Activated effector memory CD4-positive, alpha-beta T cell treated with Interleukin-2 at 50 U/mL for 16 hours (primary cell): Measurements from ENCODE around the gene BPIFB2.
"Not testable (repeated sequence)": the region's sequence is repeated elsewhere in the genome, so short reads cannot be mapped to it uniquely, and the experiment has no call there.

Source experiments
- DNase-seq: peaks from one replicate; pipeline ENCODE4 v3.0.0-alpha.2; 2020

Gene BPIFB2

DNA sequence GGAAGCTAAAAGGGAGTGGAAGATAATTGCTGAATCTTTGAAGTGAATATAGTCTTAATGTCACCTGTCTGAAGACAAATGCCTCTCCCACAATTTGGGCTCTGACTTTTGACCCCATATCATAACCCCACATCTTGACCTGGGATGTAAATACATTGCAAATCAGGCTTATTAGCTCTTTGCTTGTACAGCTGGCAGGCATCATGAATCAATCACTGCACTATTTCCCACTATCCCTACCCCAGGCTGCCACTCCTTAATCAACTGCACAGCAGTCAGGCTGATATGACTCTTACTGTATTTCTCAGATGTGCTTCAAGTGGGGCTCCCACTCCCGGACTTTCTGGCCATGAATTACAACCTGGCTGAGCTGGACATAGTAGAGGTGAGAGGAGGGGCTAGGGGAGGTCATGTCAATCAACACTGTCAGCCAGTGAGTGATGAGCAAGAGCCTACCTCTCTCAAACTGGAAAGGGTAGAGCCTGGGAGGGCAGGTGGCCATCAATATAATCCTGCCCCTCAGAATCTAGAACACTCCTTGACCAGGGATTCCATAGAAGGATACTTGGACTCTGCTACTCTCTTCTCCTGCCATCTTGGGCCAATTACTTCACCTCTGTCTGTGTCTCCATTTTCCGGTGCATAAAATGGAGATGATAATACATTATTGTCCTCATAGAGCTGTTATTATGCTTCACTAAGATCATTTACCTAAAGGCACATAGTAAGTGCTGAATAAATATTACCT is 35.7 kb downstream of the BPIFB2 start:
- no peak for DNase-seq

DNA sequence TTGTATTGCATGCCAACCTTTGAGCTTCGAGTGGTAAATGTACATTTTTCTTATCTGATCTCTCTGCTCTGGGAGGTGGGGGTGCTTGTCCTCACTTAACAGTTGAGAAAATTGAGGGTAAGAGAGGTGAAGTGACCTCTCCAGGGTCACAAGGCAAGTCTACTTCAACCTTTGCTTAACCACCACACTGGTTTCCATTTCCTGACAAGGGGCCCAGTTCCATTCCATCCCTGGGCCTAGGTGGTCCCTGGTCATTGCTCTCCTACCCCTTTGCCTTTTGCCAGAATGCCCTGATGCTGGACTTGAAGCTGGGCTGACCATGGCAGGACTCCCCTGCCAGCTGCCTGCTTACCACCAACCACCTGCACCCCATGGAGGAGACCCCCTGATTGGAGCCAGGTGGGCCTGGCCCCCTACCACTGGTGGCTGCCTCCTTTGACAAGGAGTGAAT is 36.3 kb downstream of the BPIFB2 start:
- no peak for DNase-seq

DNA sequence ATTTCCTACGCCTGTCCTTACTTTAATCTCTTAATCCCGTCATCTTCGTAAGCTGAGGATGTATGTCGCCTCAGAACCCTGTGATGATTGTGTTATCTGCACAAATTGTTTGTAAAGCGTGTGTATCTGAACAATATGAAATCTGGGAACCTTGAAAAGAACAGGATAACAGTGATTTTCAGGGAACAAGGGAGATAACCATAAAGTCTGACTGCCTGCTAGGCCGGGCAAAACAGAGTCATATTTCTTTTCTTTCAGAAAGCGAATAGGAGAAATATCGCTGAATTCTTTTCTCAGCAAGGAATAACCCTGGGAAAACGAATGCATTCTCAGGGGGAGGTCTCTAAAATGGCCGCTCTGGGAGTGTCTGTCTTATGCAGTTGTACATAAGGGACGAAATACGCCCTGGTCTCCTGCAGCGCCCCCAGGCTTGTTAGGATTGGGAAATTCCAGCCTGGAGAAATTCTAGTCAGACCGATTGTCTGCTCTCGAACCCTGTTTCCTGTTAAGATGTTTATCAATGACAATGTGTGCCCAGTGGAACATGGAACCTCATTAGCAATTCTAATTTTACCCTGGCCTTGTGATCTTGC is 37.7 kb downstream of the BPIFB2 start:
- DNase-seq, result not testable (repeated sequence)

DNA sequence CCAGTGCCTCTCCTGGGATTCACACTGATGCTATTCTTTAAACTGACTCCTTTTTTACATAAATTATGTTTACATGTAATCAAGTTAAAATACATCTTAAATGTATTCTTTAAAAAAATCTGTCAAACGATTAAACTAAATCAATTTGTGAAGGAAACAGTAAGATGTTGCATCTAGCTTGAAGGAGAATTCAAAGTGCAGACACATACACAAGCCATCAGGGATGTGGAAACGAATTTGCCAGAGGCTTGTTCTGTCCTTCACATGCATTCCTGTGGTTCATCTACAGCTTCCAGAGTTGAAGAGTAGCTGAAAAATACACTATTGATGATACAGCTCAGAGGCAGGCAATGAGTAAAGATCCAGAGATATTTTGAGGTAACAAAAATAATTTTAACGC is 38.9 kb downstream of the BPIFB2 start:
- DNase-seq, result no peak

DNA sequence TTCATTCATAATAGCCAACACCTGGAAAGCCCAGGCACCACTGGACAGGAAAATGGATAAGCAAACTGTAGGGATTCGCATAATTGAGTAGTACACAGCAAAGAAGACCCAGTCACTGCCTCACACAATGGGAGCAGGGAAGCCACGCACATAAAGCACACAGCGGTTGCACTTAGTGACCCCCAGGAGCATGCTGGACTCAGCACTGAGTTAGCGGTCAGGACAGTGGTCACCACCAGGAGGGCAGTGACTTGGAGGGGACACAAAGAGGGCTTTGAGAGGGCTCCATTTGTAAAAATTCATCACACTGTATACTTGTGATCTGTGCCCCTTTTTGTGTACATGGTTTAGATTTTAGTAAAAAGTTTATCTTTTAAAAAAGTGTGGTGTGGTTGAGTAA is 43.8 kb downstream of the BPIFB2 start:
- no peak for DNase-seq

DNA sequence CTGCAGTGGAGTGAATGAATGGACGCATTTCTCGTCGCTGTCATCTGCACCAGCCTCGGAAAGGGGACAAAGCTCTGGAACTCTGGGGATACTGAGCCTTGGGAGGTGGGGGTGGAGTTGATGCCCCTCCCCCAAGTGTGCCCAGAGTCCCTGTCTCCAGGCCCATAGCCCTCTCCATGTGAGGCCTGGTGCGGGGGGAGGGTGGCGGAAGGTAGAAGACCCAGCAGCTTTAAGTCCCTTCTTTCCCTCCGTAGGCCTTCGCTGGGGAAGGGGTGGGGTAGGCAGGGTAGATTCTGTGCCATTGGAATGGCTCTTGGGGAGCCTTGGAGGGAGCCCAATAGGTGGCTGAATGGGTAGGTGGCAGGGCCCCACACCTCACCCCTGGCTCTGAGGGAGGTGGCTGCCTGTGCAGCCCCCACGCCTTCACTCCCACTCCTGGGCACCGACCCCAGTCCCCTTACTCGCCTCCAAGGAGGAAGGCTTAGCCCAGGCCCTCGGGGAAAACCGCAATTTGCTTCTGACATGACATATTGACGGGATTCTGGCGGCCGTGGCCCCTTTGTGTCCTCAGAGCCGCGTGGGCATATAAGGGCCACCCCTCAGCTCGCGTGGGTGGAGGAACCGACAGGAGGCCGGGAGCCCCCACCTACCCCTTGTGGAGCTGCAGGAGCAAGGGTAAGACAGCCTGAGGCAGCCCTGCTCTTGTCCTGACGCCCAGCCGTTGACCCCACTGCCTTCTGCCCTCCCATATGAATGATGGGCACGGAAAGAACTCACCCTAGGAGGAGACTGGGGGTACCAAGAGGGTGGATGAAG is 46.0 kb downstream of the BPIFB2 start, which contains the start of gene BPIFB3:
Gene BPIFB3 (plus strand): TSS at position 613 of the 816 bp plus-strand sequence. CDS start 1,533 bp downstream, outside the sequence.
- DNase-seq, result no peak

DNA sequence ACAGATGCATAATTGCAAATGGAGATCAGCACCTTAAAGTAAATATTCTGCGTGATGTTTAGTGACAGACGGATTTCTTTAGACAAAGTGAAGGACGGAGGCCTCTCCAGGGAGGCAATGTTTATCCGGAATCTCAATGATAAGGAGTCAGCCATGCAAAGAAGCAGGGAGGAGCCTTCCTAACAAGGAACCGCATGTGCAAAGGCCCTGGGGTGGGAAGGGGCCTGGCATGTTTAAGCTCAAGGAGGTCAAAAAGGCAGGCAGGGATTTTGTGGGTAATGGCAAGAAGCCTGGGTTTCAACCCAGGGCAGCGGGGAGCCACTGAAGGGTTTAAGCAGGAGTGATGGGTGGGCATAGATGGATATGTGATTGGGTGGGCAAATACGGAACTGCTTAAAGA is 46.9 kb downstream of the BPIFB2 start:
- DNase-seq, result no peak

DNA sequence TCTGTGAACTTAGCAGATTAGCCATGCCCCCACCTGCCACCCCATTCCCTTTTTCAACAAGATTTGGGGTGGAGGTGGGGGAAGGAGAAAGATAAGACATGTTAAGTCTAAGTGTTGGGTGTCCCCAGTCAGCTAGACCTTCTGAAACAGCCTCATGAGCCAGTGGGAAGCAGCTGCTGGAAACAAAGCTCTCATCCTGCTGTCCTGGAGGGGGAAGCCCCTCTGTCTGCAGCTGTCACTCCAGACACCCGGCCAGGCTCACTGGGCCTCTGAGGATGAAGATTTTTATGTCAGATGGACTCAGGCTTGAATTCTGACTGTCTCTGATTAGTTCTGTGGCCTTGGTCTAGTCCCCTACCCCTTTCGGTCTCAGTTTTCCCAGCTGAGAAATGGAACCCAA is 47.3 kb downstream of the BPIFB2 start:
- DNase-seq, result no peak

DNA sequence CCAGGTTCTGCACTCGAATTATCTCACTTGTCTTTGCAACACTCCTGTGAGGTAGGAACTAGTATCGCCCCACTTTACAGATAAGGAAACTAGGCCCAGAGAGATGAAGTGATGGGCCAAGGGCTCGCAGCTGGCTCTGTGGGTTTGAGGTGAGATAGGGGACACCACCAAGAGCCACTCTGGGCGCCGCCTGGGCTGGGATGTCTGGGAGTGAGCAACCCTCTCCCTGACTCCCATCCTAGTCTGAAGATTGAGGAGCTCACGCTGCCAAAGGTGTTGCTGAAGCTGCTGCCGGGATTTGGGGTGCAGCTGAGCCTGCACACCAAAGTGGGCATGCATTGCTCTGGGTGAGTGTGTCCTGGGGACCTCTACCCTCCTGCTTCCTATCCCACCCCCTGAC is 51.6 kb downstream of the BPIFB2 start:
- DNase-seq, result no peak

DNA sequence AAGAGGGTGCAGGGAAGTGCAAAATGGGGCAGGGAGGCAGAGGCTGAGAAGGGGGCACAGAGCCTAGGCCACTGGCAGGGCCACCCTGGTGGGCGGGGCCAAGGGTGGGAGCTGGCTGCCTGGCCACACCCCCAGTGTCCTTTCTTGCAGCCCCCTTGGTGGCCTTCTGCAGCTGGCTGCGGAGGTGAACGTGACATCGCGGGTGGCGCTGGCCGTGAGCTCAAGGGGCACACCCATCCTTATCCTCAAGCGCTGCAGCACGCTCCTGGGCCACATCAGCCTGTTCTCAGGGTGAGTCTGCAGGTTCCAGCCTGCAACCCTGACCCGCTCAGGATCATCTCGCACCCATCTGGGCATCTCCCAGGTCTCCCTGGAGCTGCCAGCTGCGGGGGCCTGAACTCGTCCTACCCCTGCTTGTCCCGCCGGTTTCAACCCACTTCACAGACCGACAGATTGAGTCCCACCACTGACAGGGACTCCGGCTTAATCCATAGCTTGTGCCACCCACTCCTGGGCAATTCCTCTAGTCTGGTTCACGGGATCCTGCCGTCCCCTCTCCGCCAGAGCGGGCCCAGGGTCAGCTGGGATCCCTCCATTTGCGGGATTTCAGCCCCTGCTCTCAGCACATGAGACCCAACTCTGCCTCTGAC is 52.4 kb downstream of the BPIFB2 start:
- no peak for DNase-seq

DNA sequence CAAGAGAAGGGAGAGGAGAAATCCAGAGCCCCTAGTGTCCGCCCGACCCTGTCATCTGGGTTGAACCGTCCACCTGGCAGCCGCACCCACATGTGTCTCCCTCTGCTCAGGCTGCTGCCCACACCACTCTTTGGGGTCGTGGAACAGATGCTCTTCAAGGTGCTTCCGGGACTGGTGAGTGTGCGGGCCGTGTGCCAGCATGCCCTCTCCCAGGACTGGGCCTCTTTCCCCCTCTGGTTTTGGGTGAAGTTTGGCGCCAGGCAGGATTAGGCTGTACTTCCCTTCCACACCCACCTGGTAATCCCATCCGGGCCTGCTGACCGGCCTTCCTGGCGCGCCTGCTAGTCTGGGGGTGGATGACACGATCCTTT is 54.1 kb downstream of the BPIFB2 start:
- DNase-seq, result no peak

DNA sequence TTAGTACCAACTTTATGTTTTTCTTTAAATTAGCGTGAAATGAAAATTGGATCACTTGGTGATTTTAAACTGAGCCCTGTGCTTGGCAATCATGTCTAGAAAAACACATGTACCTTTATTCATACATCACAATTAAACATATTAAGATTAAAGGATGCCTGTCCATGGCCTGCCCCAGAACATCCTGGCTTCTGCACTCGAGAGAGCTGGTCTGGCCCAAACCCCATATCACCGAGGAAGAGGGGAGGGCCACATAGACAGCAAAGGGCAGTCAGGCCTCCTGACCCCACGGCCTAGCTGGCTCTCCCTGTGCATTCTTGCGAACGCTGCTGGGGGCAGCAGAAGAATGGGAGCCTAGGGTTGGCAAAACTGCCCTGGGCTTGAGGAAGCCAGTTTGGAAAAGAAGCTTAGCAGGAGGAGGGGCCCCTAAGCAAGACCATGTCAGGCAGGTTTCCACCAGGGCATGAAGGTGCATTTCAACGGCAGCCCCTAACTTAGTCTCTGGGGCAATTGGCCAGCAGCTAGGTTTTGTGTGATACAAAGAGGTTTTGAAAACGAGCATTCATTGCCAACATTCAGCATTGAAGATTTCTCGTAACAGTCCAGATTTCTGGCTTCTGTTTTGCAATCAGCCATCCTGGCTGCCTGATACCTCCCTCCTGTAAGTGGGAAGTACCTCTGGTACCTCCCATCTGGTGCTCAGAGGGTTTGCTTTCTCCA is 54.8 kb downstream of the BPIFB2 start:
- no peak for DNase-seq

DNA sequence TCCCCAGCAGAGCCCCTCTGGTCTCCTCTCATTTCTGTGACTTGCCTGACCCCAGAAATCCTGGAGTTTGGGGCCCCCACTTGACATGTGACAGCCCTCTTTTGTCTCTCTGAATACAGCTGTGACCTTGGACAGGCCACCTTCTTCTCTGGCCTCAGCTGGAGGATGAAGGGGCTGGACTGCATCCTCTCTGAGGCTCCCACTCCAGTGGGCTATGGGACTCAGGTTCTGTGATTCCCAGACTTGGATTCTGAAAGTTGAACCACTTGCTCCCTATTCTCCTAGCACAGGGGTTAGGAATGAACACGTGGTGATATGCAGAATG is 55.3 kb downstream of the BPIFB2 start:
- DNase-seq, result no peak

DNA sequence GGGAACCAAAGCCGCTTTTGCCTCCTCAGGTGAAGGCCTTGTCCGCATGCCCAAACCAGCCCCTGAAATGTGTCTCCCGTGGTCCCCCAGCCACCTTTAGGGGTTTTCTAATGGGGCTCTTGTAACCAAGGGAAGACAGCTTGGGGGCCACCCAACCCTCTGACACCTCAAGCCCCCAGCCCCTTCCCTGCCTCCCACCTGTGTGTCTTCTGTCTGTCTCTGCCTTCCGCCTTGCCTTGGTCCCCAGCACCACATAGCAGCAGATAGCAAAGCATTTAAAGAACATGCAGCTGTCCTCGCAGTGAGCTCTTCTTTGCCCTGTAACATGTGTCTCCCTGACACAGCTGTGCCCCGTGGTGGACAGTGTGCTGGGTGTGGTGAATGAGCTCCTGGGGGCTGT is 55.8 kb downstream of the BPIFB2 start:
- DNase-seq, result no peak

DNA sequence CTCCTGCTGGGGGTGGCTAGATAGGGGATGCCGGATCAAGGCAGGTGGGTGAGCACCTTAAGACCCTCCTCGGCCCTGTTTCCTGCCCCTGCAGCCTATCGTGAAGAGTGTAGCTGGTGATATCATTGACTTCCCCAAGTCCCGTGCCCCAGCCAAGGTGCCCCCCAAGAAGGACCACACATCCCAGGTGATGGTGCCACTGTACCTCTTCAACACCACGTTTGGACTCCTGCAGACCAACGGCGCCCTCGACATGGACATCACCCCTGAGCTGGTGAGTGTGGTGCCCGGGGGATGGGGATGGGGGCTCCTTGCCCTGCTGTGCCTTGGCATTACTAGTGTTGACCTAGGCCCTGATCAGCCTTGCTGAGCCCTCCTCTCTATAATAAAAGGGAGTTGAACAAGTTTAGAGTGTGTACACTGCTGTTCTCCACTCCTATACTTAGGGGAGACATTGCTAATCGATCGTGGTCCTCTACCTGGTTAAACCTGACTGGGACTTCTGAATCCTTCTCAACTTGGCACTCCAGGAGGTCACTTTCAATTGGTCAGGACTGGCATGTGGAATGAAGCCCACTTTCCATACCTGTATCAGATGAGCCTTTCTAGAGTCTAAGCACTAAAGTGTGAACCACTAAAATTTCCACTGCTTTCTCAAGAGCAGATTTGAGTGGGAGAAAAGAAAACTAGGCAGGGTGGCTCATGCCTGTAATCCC is 57.2 kb downstream of the BPIFB2 start:
- no peak for DNase-seq

DNA sequence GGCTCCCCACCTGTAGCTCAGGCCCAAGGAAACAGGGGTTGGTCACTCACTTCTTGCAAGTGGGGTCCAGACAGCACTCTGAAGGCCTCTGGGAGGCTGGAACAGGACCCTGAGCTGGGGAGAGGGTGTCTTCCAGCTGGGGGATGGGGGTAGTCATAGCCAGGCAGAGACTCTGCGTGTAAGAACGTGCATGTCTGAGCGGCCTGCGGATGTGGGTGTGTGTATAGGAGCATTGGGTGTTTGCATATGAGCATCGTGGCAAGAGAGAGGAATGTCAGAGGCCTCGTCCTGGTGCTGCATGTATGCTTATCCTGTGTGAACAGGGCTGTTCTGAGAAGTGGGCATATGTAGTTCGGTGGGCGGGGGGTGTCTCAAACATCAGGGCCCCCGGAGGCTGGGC is 58.3 kb downstream of the BPIFB2 start:
- no peak for DNase-seq

DNA sequence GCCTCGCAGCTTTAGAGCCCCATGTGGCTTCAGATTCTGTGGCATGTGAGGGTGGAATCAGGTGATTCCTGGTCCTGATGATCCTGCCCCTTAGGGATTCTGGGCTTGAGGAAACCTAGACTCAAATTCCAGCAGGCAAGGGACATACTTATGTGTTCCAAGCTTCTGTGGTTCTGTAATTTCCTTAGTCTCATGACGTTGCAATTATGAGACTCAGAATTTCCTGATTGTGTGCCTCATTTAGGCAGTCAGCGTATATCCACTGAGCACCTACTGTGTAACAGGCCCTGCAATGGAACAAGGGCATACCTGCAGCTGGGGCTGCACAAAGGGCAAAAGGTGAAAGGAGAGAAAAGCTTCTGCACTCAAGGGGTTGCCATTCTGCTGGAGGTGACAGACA is 60.3 kb downstream of the BPIFB2 start:
- no peak for DNase-seq

DNA sequence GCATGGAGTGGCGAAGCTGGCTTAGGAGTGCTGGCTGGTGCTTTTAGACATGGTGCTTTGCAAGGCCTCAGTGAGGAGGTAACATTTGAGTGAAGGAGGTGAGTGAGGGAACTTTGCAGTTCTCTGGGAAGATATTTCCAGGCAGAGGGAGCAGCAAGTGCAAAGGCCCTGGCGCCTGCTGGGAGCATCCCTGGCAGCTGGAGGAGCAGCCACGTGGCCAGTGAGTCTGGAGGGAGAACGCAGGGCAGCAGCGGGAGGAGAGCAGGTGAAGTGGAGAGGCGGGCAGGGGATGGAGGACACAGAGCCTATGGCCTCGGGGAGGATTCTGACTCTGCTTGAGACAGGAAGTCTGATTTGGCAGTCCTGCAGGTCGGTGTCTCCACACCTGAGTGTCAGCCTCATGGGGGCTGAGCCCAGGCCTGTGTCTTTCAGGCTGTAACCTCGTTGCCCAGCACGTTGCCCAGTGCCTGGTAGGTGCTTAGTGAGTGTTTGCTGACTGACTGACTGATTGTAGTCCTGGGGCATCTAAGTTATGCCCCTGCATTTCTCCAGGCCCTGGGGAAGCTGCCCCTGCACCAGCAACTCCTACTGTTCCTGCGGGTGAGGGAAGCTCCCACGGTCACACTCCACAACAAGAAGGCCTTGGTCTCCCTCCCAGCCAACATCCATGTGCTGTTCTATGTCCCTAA is 60.9 kb downstream of the BPIFB2 start:
- DNase-seq, result no peak

DNA sequence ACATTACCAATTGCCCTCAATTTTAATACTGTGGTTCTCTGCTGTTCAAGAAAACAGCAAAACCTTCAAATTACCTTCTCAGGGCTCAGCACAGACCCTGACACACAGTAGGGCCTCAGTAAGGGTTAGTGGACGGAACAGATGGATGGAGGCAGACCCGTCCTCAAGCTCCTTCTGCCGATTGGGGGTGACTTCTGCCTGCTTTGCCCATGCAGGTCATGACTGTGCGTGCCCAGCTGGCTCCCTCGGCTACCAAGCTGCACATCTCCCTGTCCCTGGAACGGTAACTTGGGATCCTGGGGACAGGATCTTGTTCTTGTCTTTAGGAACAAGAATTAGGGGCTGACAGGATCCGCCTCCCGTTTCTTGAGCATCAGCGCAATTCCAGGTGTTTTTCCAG is 62.2 kb downstream of the BPIFB2 start:
- no peak for DNase-seq

DNA sequence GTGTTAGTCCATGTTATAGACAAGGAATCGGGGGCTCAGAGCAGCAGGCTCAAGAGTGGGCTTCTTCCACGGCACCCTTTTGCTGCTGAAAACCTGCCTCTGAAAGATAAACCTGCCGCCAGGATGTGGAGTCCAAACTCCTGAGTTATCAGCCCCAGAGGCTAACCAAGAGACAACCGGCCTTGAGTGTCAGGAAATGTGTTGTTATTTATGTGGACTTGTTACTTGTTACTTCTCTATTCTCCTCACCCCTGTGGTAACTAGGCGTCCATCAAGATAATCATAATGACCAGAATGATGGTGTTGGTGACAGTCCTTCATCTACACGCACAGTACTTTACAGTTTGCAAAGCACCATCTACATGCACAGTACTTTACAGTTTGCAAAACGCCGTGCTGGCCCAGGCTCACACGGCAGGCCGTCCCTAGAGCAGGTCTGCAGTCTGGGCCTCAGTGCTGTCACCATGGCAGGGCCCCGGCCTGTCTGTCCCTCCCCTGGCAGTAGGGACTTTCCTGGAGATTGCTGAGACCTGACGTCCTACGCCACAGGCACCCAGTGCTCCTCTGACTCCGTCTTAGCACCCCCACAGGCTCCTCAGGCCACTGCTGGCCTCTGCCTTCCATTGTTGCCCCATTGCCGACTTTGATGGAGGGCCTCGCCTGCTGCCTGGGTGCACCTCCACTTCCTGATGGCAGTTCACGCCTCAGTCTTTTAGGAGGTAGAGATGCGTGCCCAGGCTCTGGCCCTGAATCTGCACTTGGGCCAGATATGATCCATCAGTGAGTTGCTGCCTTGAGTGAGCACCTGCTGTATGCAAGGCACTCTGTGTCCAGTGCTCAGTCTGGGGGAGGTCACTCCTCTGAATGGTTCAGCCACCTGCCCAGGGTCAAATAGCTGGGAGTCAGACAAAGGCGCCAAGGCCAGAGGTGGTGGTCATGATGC is 62.9 kb downstream of the BPIFB2 start:
- no peak for DNase-seq
